Right lung (tissue), 5 donors: ENCODE measurements around the gene LYRM1. TPM values are rescaled to one million over a fixed set of nuclear protein-coding genes. Genes with fewer than 3 reads are reported as not detected.

Experiments
- DNase-seq, 2 donors: peaks; one replicate each; pipeline ENCODE4 v3.0.0-alpha.2; 2013
- polyA plus RNA-seq, 5 donors: library from polyadenylated mRNA; unstranded; fragments of 120-200 nt; gene quantifications; one replicate each; pipeline versions ENCODE4 v1.2.1 to v1.2.3, GENCODE V29; 2013; ENCODE audit warnings: inconsistent platforms in 1 of 5, low replicate concordance in 1 of 5; ENCODE audit not compliant: insufficient read length in 5 of 5, insufficient read depth in 1 of 5

LYRM1 gene
- polyA plus RNA-seq, 5 donors = 25.5 to 33.4 (median 30.2) TPM

DNA sequence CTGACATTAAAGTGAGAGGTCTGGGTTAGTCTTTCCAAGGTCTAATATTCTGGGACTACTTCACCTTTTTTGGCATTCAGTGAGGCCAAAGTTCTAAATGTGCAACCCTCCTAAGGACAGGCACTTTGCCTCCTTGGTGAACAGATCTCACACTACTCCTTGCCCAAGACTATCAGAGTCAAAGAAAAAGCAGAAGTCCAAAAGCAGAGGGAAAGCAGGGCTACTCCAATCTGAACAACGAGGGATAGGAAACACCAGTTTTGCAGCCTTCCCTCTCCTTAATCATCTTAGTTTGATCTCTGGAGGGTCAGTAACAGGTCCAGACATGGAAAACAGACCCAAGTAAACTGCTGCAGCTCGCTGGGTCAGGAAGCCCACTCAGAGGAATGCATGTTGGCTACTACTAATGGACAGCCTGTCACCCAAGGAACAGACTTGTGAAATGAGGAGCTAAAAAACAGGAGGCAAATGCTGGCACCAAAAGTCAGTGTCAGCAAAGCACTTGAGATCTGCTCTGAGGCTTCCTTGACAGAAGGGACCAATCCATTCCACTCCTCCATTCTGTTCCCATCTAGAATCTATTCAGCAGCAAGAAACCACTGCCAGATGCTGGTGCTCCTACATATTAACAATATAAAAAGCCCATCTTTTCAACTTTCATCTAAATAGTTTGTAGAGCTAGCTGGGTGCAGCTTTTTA is 30.3 kb upstream of the LYRM1 start:
- peak in 1 of 2 donors; percentile 36 for DNase-seq

DNA sequence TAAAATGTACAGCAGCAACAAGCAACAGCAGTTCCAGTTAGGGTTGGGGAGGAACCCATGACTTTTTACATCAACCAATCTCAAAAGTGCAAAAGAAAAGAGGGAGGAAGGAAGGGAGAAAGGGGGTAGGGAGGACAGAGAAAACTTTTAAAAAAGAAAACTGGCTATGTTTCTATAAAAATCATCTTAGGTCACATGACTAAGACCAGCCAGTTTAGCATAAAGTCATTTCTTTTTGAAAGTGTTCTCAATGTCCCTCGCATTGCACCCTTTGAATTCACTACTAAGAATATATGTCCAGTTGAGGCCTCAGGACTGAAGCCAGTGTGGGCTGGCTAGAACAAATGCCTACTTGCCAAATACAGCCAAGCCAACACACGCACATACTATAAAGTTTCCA is 29.3 kb upstream of the LYRM1 start:
- DNase-seq = no peak

DNA sequence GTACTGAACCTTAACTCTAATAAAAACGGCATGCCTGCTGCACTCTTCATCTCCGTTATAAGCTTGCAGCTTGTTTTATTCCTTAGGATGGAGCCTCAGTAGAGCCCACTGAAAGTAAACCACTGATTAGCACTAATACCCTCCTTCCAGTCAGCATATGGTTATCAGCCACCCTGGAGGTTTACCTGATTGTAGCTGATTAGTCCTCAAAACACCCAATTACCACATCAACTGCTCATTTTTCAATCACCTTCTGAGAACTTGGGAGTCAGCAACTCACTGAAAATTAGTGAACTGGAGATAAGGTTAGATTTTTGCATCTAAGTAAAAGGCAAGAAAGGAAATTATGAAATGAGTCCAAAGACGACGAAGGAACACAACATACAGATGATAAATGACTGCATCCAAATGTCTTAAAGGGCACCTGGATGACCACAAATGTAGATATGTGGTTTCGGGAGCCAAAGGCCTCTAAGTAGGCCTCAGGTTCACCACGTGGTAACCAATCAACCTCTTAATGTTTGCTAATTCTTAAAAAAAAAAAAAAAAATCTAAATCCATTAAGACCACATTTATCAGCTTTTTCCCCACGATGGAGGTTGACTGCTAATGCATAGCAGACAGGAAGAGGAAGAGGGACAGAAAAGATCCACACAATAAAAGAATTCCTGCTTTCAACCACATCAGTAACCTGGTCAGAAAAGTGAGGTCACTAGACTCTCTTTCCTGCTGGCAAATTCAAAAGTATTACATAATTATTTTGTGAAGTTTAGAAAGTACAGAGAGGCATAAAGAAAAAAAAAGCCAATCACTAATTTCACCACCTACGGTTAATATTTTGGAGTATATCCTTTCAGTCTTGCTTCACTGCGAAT is 28.4 kb upstream of the LYRM1 start:
- DNase-seq = no peak

DNA sequence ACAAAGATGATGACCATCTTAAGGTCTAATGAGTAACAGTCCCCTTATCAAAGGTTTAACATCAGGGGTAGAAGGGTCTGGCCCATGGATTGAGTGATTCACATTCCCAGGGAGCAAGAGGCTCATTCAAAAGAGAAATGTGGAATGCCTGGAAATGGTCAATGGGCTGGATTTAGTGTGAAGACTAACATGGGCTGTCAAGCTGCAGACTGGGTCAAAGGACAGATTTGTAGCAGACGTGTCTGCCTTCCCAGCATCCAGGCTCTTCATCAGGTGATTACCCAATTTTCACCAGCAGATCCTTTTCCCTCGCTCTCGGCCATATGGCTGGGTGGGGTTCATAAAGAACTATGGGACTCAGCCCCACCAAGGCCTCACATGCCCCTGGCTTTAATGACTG is 27.2 kb upstream of the LYRM1 start:
- no peak for DNase-seq

GRCh38 chr16:20874088-20874581 is 26.4 kb upstream of the LYRM1 start:
- no peak for DNase-seq

GRCh38 chr16:20875355-20875650 is 25.3 kb upstream of the LYRM1 start:
- no peak for DNase-seq

DNA sequence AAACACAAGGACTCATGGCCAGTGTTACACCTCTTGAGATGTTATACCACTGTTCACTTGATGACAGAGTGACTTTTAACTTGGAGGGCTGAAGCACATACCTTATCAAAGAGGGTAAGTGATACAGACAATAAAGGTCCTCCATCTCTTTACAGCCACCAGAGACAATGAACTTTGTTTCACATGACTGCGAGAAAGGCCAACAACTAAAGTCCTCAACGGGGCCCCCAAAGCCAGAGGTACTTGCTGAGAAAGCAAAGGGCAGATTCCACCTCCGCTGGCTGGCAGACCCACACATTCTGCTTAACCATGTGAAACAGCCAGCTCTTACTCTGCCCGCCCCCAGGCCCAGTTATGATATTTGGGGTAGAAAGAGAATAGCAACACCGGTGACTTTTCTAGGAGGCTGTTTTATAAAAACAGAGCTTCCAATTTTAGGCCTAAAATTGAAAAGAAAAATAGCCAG is 21.9 kb upstream of the LYRM1 start:
- DNase-seq = no peak

- DNase-seq = no peak
These were observed 21.2 kb upstream of the LYRM1 start for GRCh38 chr16:20879175-20880040.

- no peak for DNase-seq
These were observed 19.6 kb upstream of the LYRM1 start for GRCh38 chr16:20880867-20881502.

GRCh38 chr16:20881503-20881878 is 19.1 kb upstream of the LYRM1 start:
- no peak for DNase-seq

GRCh38 chr16:20883554-20884239 is 16.9 kb upstream of the LYRM1 start:
- no peak for DNase-seq

DNA sequence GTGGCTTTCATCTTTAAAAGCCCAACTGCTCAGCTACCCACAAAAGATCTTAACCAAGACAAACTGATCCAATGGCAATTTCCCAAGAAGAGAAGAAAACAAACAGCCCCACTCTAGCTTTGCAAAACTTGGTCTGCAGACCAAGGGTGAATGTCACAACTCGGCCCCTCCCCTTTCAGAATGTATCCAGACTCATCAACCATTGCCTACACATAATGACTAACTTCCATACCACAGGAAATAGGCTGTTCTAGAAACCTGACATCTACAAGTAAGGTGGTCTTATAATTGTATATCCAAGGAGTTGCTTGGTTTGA is 16.4 kb upstream of the LYRM1 start:
- DNase-seq = no peak

DNA sequence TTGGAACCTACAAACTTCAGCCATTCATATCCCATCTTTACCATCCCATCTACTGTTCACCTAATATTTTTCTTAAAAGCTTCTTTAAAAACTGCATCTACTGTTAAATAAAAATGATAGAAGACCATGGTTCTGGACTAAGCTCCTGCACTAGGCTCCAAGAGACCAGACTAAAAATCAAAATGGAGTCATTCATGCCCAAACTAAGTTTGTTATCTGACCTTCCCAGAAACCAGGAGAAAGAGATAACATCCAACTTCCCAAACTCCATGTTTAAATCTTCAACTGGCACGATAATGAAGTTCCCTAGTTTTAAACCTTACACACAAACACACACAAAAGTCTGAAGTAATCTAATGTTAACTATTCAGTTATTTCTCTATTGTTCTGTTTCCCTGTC is 14.3 kb upstream of the LYRM1 start:
- DNase-seq = no peak

DNA sequence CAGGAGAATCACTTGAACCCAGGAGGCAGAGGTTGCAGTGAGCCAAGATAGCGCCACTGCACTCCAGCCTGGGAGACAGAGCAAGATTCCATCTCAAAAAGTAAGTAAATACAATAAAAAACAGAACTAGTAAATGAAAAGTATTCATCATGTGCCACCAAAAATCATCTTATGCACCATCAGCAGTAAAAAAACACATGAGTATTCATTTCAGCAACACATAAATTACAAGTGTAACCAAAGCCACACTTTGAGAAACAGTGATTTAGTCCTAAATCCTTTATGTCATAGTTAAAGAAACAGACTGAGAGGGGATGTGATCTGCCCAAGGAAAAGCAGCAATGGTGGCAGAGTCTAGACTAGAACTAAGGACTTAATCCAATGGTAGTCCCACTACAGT is 13.4 kb upstream of the LYRM1 start:
- no peak for DNase-seq

DNA sequence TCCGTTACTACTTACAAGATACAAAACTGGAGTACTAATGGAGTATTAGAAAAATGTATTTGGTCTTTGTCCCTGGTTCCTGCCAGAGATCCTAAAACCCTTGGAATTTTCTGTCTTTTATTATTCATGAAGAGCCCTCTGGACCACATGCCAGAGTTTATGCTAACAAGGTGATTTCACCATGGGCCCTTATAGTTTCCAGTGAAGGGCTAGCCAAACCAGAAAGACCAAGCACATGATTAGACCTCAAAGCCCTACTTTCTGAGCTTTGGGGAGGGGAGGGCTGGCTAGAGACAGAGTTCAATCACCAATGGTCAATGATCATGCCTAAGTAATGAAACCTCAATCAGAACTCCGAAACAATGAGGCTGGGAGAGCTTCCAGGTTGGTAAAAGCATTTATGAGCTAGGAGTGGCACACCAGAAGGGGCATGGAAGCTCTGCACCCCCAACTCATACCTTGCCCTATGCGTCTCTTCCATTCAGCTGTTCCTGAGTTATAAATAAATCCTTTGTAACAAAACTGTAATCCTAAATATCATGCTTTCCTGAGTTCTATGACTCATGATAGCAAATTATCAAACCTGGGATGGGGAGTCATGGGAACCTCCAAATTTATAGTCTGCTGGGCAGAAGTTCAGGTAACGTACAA is 10.8 kb upstream of the LYRM1 start:
- DNase-seq = no peak

GRCh38 chr16:20894388-20894787 is 6.2 kb upstream of the LYRM1 start:
- no peak for DNase-seq

DNA sequence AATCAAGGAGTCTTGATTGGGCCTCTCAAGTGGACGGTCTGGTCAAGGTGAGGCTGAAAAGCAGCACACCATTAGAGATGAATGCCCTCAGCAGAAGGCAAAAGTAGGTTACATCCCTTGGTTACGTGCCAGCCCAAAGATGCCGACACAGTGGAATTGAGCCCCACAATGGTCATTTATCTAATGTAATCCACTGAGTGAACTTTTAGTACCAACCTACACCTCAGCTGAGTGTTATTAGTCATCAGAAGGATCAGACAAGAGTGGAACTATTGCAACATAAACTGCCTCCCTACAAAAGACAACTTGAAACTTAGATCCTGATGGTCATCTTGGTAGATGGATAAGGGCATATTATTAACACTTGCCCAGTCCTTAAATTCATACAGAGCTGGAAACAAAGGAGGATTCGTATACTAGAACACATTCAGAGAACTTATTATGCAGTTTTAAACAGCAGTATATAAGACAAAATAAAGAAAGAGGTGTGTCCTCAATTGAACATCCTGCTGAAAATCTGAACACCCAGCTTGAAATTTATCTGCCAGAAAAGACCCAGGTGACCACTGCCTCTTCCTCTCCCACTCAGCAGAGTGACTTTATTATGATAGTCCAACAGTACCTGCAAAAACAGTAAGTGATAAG is 3.2 kb upstream of the LYRM1 start:
- DNase-seq = no peak

DNA sequence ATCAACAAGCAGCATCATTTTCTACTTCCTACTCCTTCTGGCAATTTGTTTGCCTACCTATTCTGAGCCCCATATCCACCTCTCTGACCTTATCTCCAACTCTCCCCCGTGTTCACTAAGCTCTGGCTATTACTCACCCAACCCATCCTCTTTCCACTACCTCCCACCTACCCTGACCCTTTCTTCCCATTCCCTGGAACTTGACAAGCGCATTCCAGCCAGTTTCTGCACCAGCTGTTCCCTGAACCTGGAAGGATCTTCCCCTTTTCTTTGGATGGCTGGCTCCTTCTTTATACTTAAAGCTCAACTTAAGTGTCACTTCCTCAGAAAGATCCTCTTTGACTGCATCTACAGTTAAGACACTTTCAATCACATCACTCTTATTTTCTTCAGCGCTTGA is 2.6 kb upstream of the LYRM1 start:
- no peak for DNase-seq

DNA sequence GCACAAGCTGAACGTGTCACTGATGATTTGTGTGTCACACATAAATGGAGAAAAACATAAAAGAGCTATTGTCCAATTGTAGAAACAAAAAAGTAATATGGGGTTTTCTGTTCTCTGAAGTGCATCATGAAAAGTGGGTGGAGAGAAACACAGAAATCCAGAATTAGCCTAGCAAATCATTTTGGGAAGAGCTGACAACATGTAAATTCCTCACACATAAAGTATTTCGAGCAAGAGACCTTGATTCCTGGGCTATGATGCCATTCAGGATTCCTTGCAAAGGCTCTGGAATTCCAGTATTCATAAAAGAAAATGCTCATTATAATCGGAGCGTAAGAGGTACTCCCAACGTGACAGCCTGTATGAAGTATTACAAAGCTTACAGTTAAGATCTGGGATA is 1.5 kb upstream of the LYRM1 start:
- peak in 1 of 2 donors; percentile 15 for DNase-seq
